ENCODE results near the gene PTPRD. TPM values are rescaled to one million over a fixed set of nuclear protein-coding genes. Genes with fewer than 3 reads are reported as not detected.
"Not testable (repeated sequence)": the region's sequence is repeated elsewhere in the genome, so short reads cannot be mapped to it uniquely, and the experiment has no call there.

The PTPRD gene
- total RNA-seq, 1 donor from 2014 or later, result 75.7 TPM

GRCh38 chr9:10523164-10523563 lies 89.6 kb downstream of the PTPRD start:
- Histone ChIP-seq H3K27me3 (ENCODE audit: control insufficient read depth in 3 of 3, insufficient read depth in 3 of 3, low read length in 3 of 3) (no peaks in the 10 kb centered on the region), H3K4me3 (ENCODE audit: low read length in 3 of 3) (no peak overlapping the region), H3K4me1 (ENCODE audit: control insufficient read depth in 3 of 3, insufficient read depth in 3 of 3, low read length in 3 of 3) (no peaks in the 10 kb centered on the region), H3K9ac (ENCODE audit: low read depth in 1 of 3, low read length in 3 of 3) (no peak overlapping the region), H3K36me3 (ENCODE audit: control insufficient read depth in 3 of 3, insufficient read depth in 3 of 3, low read length in 3 of 3) (no peaks in the 10 kb centered on the region), H3K27ac (ENCODE audit: low read depth, low read length) (no peak overlapping the region), H3K9me3 (ENCODE audit: control insufficient read depth in 3 of 3, low read length in 3 of 3) (no peaks in the 10 kb centered on the region)

GRCh38 chr9:10512144-10512543 lies 100.7 kb downstream of the PTPRD start:
- Histone ChIP-seq H3K4me3 (ENCODE audit: low read length in 3 of 3) (no peak overlapping the region), H3K36me3 (ENCODE audit: control insufficient read depth in 3 of 3, insufficient read depth in 3 of 3, low read length in 3 of 3) (no peaks in the 10 kb centered on the region), H3K9me3 (ENCODE audit: control insufficient read depth in 3 of 3, low read length in 3 of 3) (no peaks in the 10 kb centered on the region), H3K4me1 (ENCODE audit: control insufficient read depth in 3 of 3, insufficient read depth in 3 of 3, low read length in 3 of 3) (no peaks in the 10 kb centered on the region), H3K9ac (ENCODE audit: low read depth in 1 of 3, low read length in 3 of 3) (no peak overlapping the region), H3K27ac (ENCODE audit: low read depth, low read length) (no peak overlapping the region), H3K27me3 (ENCODE audit: control insufficient read depth in 3 of 3, insufficient read depth in 3 of 3, low read length in 3 of 3) (no peaks in the 10 kb centered on the region)

- Histone ChIP-seq H3K4me1 (ENCODE audit: control insufficient read depth in 3 of 3, insufficient read depth in 3 of 3, low read length in 3 of 3) (no peaks in the 10 kb centered on the region), H3K9ac (ENCODE audit: low read depth in 1 of 3, low read length in 3 of 3) (no peak overlapping the region), H3K36me3 (ENCODE audit: control insufficient read depth in 3 of 3, insufficient read depth in 3 of 3, low read length in 3 of 3) (no peaks in the 10 kb centered on the region), H3K27ac (ENCODE audit: low read depth, low read length) (no peak overlapping the region), H3K27me3 (ENCODE audit: control insufficient read depth in 3 of 3, insufficient read depth in 3 of 3, low read length in 3 of 3) (no peaks in the 10 kb centered on the region), H3K9me3 (ENCODE audit: control insufficient read depth in 3 of 3, low read length in 3 of 3) (no peaks in the 10 kb centered on the region), H3K4me3 (ENCODE audit: low read length in 3 of 3) (no peak overlapping the region)
Measured at GRCh38 chr9:10488937-10489336, 123.9 kb downstream of the PTPRD start.

GRCh38 chr9:10479172-10479571 lies 133.6 kb downstream of the PTPRD start:
- Histone ChIP-seq H3K4me1 (ENCODE audit: control insufficient read depth in 3 of 3, insufficient read depth in 3 of 3, low read length in 3 of 3) (no peaks in the 10 kb centered on the region), H3K4me3 (ENCODE audit: low read length in 3 of 3) (no peak overlapping the region), H3K27me3 (ENCODE audit: control insufficient read depth in 3 of 3, insufficient read depth in 3 of 3, low read length in 3 of 3) (no peaks in the 10 kb centered on the region), H3K36me3 (ENCODE audit: control insufficient read depth in 3 of 3, insufficient read depth in 3 of 3, low read length in 3 of 3) (no peaks in the 10 kb centered on the region), H3K9me3 (ENCODE audit: control insufficient read depth in 3 of 3, low read length in 3 of 3) (peaks cover 0 to 2% (median 0%) of the 10 kb centered on the region in 3 donors), H3K27ac (ENCODE audit: low read depth, low read length) (no peak overlapping the region), H3K9ac (ENCODE audit: low read depth in 1 of 3, low read length in 3 of 3) (no peak overlapping the region)

- not testable (repeated sequence) for H3K4me1 ChIP-seq (ENCODE audit: control insufficient read depth in 3 of 3, insufficient read depth in 3 of 3, low read length in 3 of 3); H3K27me3 ChIP-seq (ENCODE audit: control insufficient read depth in 3 of 3, insufficient read depth in 3 of 3, low read length in 3 of 3); H3K36me3 ChIP-seq (ENCODE audit: control insufficient read depth in 3 of 3, insufficient read depth in 3 of 3, low read length in 3 of 3); H3K9me3 ChIP-seq (ENCODE audit: control insufficient read depth in 3 of 3, low read length in 3 of 3); H3K9ac ChIP-seq (ENCODE audit: low read depth in 1 of 3, low read length in 3 of 3); H3K4me3 ChIP-seq (ENCODE audit: low read length in 3 of 3); H3K27ac ChIP-seq (ENCODE audit: low read depth, low read length)
Measured at GRCh38 chr9:10449201-10449617, 163.6 kb downstream of the PTPRD start.

- no peaks in the 10 kb centered on the region for H3K4me1 ChIP-seq (ENCODE audit: control insufficient read depth in 3 of 3, insufficient read depth in 3 of 3, low read length in 3 of 3)
Measured at GRCh38 chr9:10447036-10447435, 165.8 kb downstream of the PTPRD start.

GRCh38 chr9:10443868-10444204 lies 169.0 kb downstream of the PTPRD start:
- Histone ChIP-seq H3K27me3 (ENCODE audit: control insufficient read depth in 3 of 3, insufficient read depth in 3 of 3, low read length in 3 of 3) (no peaks in the 10 kb centered on the region), H3K4me1 (ENCODE audit: control insufficient read depth in 3 of 3, insufficient read depth in 3 of 3, low read length in 3 of 3) (no peaks in the 10 kb centered on the region), H3K27ac (ENCODE audit: low read depth, low read length) (no peak overlapping the region), H3K9me3 (ENCODE audit: control insufficient read depth in 3 of 3, low read length in 3 of 3) (no peaks in the 10 kb centered on the region), H3K36me3 (ENCODE audit: control insufficient read depth in 3 of 3, insufficient read depth in 3 of 3, low read length in 3 of 3) (no peaks in the 10 kb centered on the region), H3K9ac (ENCODE audit: low read depth in 1 of 3, low read length in 3 of 3) (no peak overlapping the region), H3K4me3 (ENCODE audit: low read length in 3 of 3) (no peak overlapping the region)

More at GRCh38 chr9:10447036-10447435, 165.8 kb downstream of the PTPRD start:
- H3K9ac ChIP-seq (ENCODE audit: low read depth in 1 of 3, low read length in 3 of 3), result no peak overlapping the region
- H3K36me3 ChIP-seq (ENCODE audit: control insufficient read depth in 3 of 3, insufficient read depth in 3 of 3, low read length in 3 of 3), result no peaks in the 10 kb centered on the region
- no peaks in the 10 kb centered on the region for H3K27me3 ChIP-seq (ENCODE audit: control insufficient read depth in 3 of 3, insufficient read depth in 3 of 3, low read length in 3 of 3)
- no peaks in the 10 kb centered on the region for H3K9me3 ChIP-seq (ENCODE audit: control insufficient read depth in 3 of 3, low read length in 3 of 3)
- H3K4me3 ChIP-seq (ENCODE audit: low read length in 3 of 3), result no peak overlapping the region
- H3K27ac ChIP-seq (ENCODE audit: low read depth, low read length), result no peak overlapping the region

- no peak overlapping the region for H3K27ac ChIP-seq (ENCODE audit: low read depth, low read length)
- H3K36me3 ChIP-seq (ENCODE audit: control insufficient read depth in 3 of 3, insufficient read depth in 3 of 3, low read length in 3 of 3), result no peaks in the 10 kb centered on the region
- no peaks in the 10 kb centered on the region for H3K27me3 ChIP-seq (ENCODE audit: control insufficient read depth in 3 of 3, insufficient read depth in 3 of 3, low read length in 3 of 3)
- H3K4me3 ChIP-seq (ENCODE audit: low read length in 3 of 3), result no peak overlapping the region
- H3K9me3 ChIP-seq (ENCODE audit: control insufficient read depth in 3 of 3, low read length in 3 of 3), result no peaks in the 10 kb centered on the region
- H3K9ac ChIP-seq (ENCODE audit: low read depth in 1 of 3, low read length in 3 of 3), result no peak overlapping the region
- H3K4me1 ChIP-seq (ENCODE audit: control insufficient read depth in 3 of 3, insufficient read depth in 3 of 3, low read length in 3 of 3), result no peaks in the 10 kb centered on the region
Measured at GRCh38 chr9:10443181-10443867, 169.5 kb downstream of the PTPRD start.

GRCh38 chr9:10438955-10439354 lies 173.8 kb downstream of the PTPRD start:
- Histone ChIP-seq H3K9ac (ENCODE audit: low read depth in 1 of 3, low read length in 3 of 3) (no peak overlapping the region), H3K27ac (ENCODE audit: low read depth, low read length) (no peak overlapping the region), H3K36me3 (ENCODE audit: control insufficient read depth in 3 of 3, insufficient read depth in 3 of 3, low read length in 3 of 3) (no peaks in the 10 kb centered on the region), H3K4me3 (ENCODE audit: low read length in 3 of 3) (no peak overlapping the region), H3K9me3 (ENCODE audit: control insufficient read depth in 3 of 3, low read length in 3 of 3) (no peaks in the 10 kb centered on the region), H3K27me3 (ENCODE audit: control insufficient read depth in 3 of 3, insufficient read depth in 3 of 3, low read length in 3 of 3) (no peaks in the 10 kb centered on the region), H3K4me1 (ENCODE audit: control insufficient read depth in 3 of 3, insufficient read depth in 3 of 3, low read length in 3 of 3) (no peaks in the 10 kb centered on the region)

- Histone ChIP-seq H3K36me3 (ENCODE audit: control insufficient read depth in 3 of 3, insufficient read depth in 3 of 3, low read length in 3 of 3) (no peaks in the 10 kb centered on the region), H3K27me3 (ENCODE audit: control insufficient read depth in 3 of 3, insufficient read depth in 3 of 3, low read length in 3 of 3) (no peaks in the 10 kb centered on the region), H3K9ac (ENCODE audit: low read depth in 1 of 3, low read length in 3 of 3) (no peak overlapping the region), H3K4me1 (ENCODE audit: control insufficient read depth in 3 of 3, insufficient read depth in 3 of 3, low read length in 3 of 3) (no peaks in the 10 kb centered on the region), H3K9me3 (ENCODE audit: control insufficient read depth in 3 of 3, low read length in 3 of 3) (no peaks in the 10 kb centered on the region), H3K4me3 (ENCODE audit: low read length in 3 of 3) (no peak overlapping the region), H3K27ac (ENCODE audit: low read depth, low read length) (no peak overlapping the region)
Measured at GRCh38 chr9:10436756-10437155, 176.0 kb downstream of the PTPRD start.
